HepG2 (cell line): Measurements from ENCODE around the gene RPS6KA5. TPM values are rescaled to one million over a fixed set of nuclear protein-coding genes. Genes with fewer than 3 reads are reported as not detected.
A peak's percentile ranks its signal among the peaks of the same experiment; 100 is the strongest.

Experiments used
- CEBPB ChIP-seq: IDR thresholded peaks from 2 replicates; pipeline ENCODE4 v1.6.1; 2011; ENCODE audit warnings: low read depth, low read length, improper control_type of control experiment, borderline replicate concordance
- CEBPG ChIP-seq: IDR thresholded peaks from 2 replicates; pipeline ENCODE4 v1.6.1; 2016
- ELK4 ChIP-seq: sonication (generic); formaldehyde crosslinking; IDR thresholded peaks from 2 replicates; pipeline ENCODE4 v1.9.0; 2021; ENCODE audit warnings: missing genetic modification reagents, borderline replicate concordance
- ETV5 ChIP-seq: IDR thresholded peaks from 2 replicates; pipeline ENCODE4 v1.6.1; 2018; ENCODE audit warnings: missing biosample characterization, missing genetic modification reagents, inconsistent platforms, borderline replicate concordance
- FOXK1 ChIP-seq: sonication (generic); formaldehyde crosslinking; IDR thresholded peaks from 2 replicates; pipeline ENCODE4 v1.4.0; 2020; ENCODE audit warnings: low read depth, missing genetic modification reagents, borderline replicate concordance
- GABPB1 ChIP-seq: IDR thresholded peaks from 2 replicates; pipeline ENCODE4 v1.6.1; 2016; ENCODE audit warnings: mild to moderate bottlenecking, missing genetic modification reagents, moderate library complexity, missing compliant biosample characterization
- GPBP1L1 ChIP-seq: sonication (generic); formaldehyde crosslinking; IDR thresholded peaks from 2 replicates; pipeline ENCODE4 v1.5.0; 2020; ENCODE audit warnings: mild to moderate bottlenecking, missing genetic modification reagents
- KAT7 ChIP-seq: IDR thresholded peaks from 2 replicates; pipeline ENCODE4 v1.6.1; 2018; ENCODE audit warnings: borderline replicate concordance, missing compliant biosample characterization
- MLX ChIP-seq: IDR thresholded peaks from 2 replicates; pipeline ENCODE4 v1.6.1; 2016
- NFIC ChIP-seq: IDR thresholded peaks from 2 replicates; pipeline ENCODE4 v1.6.1; 2012; ENCODE audit warnings: mild to moderate bottlenecking, low read length, inconsistent platforms
- NR2C2 ChIP-seq: sonication (generic); formaldehyde crosslinking; IDR thresholded peaks from 2 replicates; pipeline ENCODE4 v1.4.0; 2020; ENCODE audit warnings: missing genetic modification reagents, mild to moderate bottlenecking, moderate library complexity, borderline replicate concordance
- PHB2 ChIP-seq: fragments of 450-650 bp; IDR thresholded peaks from 2 replicates; pipeline ENCODE4 v1.6.1; 2018; ENCODE audit not compliant: partially characterized antibody
- TBX3 ChIP-seq: fragments of 450-650 bp; IDR thresholded peaks from 2 replicates; pipeline ENCODE4 v1.6.1; 2017; ENCODE audit warnings: antibody characterized with exemption, mild to moderate bottlenecking, inconsistent platforms, borderline replicate concordance
- THAP9 ChIP-seq: sonication (generic); formaldehyde crosslinking; IDR thresholded peaks from 2 replicates; pipeline ENCODE4; 2020; ENCODE audit warnings: missing genetic modification reagents, mild to moderate bottlenecking, borderline replicate concordance
- ZFP91 ChIP-seq: sonication (generic); formaldehyde crosslinking; IDR thresholded peaks from 2 replicates; pipeline ENCODE4 v1.9.0; 2022; ENCODE audit warnings: missing genetic modification reagents, mild to moderate bottlenecking, borderline replicate concordance
- ZGPAT ChIP-seq: IDR thresholded peaks from 2 replicates; pipeline ENCODE4 v1.6.1; 2016; ENCODE audit warnings: mild to moderate bottlenecking
- ZNF12 ChIP-seq: sonication (generic); formaldehyde crosslinking; IDR thresholded peaks from 2 replicates; pipeline ENCODE4 v1.5.0; 2020; ENCODE audit warnings: missing genetic modification reagents
- ZNF326 ChIP-seq: sonication (generic); formaldehyde crosslinking; IDR thresholded peaks from 2 replicates; pipeline ENCODE4 v1.4.0; 2020; ENCODE audit warnings: missing genetic modification reagents, borderline replicate concordance
- ZNF335 ChIP-seq: sonication (generic); formaldehyde crosslinking; IDR thresholded peaks from 2 replicates; pipeline ENCODE4 v1.4.0; 2020; ENCODE audit warnings: missing genetic modification reagents
- ZNF44 ChIP-seq: sonication (generic); formaldehyde crosslinking; IDR thresholded peaks from 2 replicates; pipeline ENCODE4 v1.5.1; 2020; ENCODE audit warnings: mild to moderate bottlenecking, missing genetic modification reagents
- ZNF724P ChIP-seq: sonication (generic); formaldehyde crosslinking; IDR thresholded peaks from 2 replicates; pipeline ENCODE4 v1.8.0; 2022; ENCODE audit warnings: missing genetic modification reagents, borderline replicate concordance
- polyA plus RNA-seq, 8 experiments: library from polyadenylated mRNA; depleted of rRNA in 3 of 8; stranded (reverse) in 7 of 8; unstranded in 1 of 8; fragments of >200 nt; fragmentation: Illumina TruSeq in 4 of 8; extraction: Trizol in 4 of 8; gene quantifications; 2 replicates each; pipeline versions ENCODE4 v1.2.1 to v1.2.3, GENCODE V29; 2011 to 2016; ENCODE audit warnings: low read depth in 4 of 8, missing spikeins in 1 of 8, mixed read lengths in 1 of 8; ENCODE audit not compliant: insufficient read depth in 1 of 8
- total RNA-seq, 5 experiments: library from RNA; depleted of rRNA; stranded (reverse); fragments of >200 nt; fragmentation: Illumina TruSeq; extraction: Trizol; gene quantifications; 2 replicates each; pipeline ENCODE4 v1.2.3, GENCODE V29; 2016; ENCODE audit warnings: low read depth in 1 of 5

The RPS6KA5 gene
- total and polyA plus RNA-seq, 2 of the 13 experiments (the other 11 are each of a cell fraction or from before 2014, with no cell fraction given): 0.50 to 0.58 TPM

GRCh38 chr14:90827919-90828610 is 232.4 kb downstream of the RPS6KA5 start (continued):
- no peak for TF ChIP-seq FOXK1 (CRISPR knock-in tag)
- TF ChIP-seq ZFP91 (CRISPR knock-in tag): no peak; the same call in 1 of the 2 replicates
- TF ChIP-seq PHB2: no peak
- TF ChIP-seq ELK4 (CRISPR knock-in tag): no peak
- no peak for TF ChIP-seq ZNF326
- TF ChIP-seq ZNF44 (CRISPR knock-in tag): no peak
- no peak for TF ChIP-seq CEBPG
- no peak for TF ChIP-seq ZNF335
- TF ChIP-seq GABPB1 (CRISPR knock-in tag): peak; percentile 69; the same call in 1 of the 2 replicates
- no peak for TF ChIP-seq TBX3
- TF ChIP-seq KAT7 (CRISPR knock-in tag): no peak
- TF ChIP-seq ZNF724P (CRISPR knock-in tag): peak; percentile 34; the same call in 1 of the 2 replicates
- TF ChIP-seq THAP9: no peak
- TF ChIP-seq GPBP1L1 (CRISPR knock-in tag): no peak
- TF ChIP-seq ZNF12 (CRISPR knock-in tag): no peak
- no peak; the same call in 1 of the 2 replicates for TF ChIP-seq ETV5 (CRISPR knock-in tag)
- TF ChIP-seq NFIC: no peak
- TF ChIP-seq MLX (CRISPR knock-in tag): no peak
- no peak for TF ChIP-seq ZGPAT (CRISPR knock-in tag)
- TF ChIP-seq CEBPB: no peak
- no peak for TF ChIP-seq NR2C2
